CD4-positive, alpha-beta T cell (primary cell): ENCODE data around the gene TNRC18. TPM values are rescaled to one million over a fixed set of nuclear protein-coding genes. Genes with fewer than 3 reads are reported as not detected.

Experiments
- ATAC-seq: fragments of 200-7000 bp; cut with Tn5 transposase; one replicate; pipeline ENCODE4 v1.10.0; 2022; ENCODE audit warnings: mild to moderate bottlenecking; ENCODE audit not compliant: poor library complexity
- CTCF ChIA-PET: fragments of 350-600 bp; sonication (Branson Sonifier 250); formaldehyde crosslinking; loops from one replicate; lab custom pipeline; 2021; ENCODE audit warnings: antibody characterized with exemption, inconsistent platforms; lab: Charles Lee
- POLR2A ChIA-PET: fragments of 350-600 bp; sonication (Branson Sonifier 250); formaldehyde crosslinking; loops from one replicate; lab custom pipeline; 2021; ENCODE audit warnings: antibody characterized with exemption, inconsistent platforms; lab: Charles Lee
- DNase-seq, 14 experiments: peaks; one replicate each; pipeline ENCODE4 v3.0.0-alpha.2; 2013 to 2020; ENCODE audit warnings: mixed read lengths in 2 of 14
- H3K27ac ChIP-seq, 2 donors: one replicate each; pipeline versions ENCODE4 v1.5.1 to v1.7.0; 2013; ENCODE audit warnings: low read length in 2 of 2, low read depth in 1 of 2, mild to moderate bottlenecking in 1 of 2
- H3K27me3 ChIP-seq, 2 experiments: 1 replicate in 1 of 2; 2 replicates in 1 of 2; pipeline versions ENCODE4 v1.6.1 to v1.7.0; 2013; ENCODE audit warnings: low read length in 2 of 2, control low read depth in 1 of 2, mild to moderate bottlenecking in 1 of 2, moderate library complexity in 1 of 2; ENCODE audit not compliant: insufficient read depth in 2 of 2, control insufficient read depth in 1 of 2
- H3K36me3 ChIP-seq: one replicate; pipeline ENCODE4 v1.6.1; 2013; ENCODE audit warnings: low read length, control low read depth; ENCODE audit not compliant: insufficient read depth
- H3K4me1 ChIP-seq: one replicate; pipeline ENCODE4 v1.6.1; 2013; ENCODE audit warnings: low read length, control low read depth; ENCODE audit not compliant: insufficient read depth
- H3K4me3 ChIP-seq: one replicate; pipeline ENCODE4 v1.5.1; 2013; ENCODE audit warnings: mild to moderate bottlenecking, low read length, moderate library complexity
- H3K9me3 ChIP-seq, 2 experiments: 1 replicate in 1 of 2; 2 replicates in 1 of 2; pipeline versions ENCODE4 v1.6.1 to v1.7.0; 2013; ENCODE audit warnings: low read length in 2 of 2, mild to moderate bottlenecking in 2 of 2, control low read depth in 1 of 2, moderate library complexity in 1 of 2; ENCODE audit not compliant: control insufficient read depth in 1 of 2, insufficient read depth in 1 of 2
- H3K27ac Mint-ChIP-seq: one replicate; pipeline ENCODE4 v1.8.0; 2020; ENCODE audit warnings: mixed read lengths
- H3K27me3 Mint-ChIP-seq: one replicate; pipeline ENCODE4 v1.8.0; 2021; ENCODE audit warnings: mixed read lengths
- H3K36me3 Mint-ChIP-seq: one replicate; pipeline ENCODE4 v1.8.0; 2021; ENCODE audit warnings: low read depth, mixed read lengths
- H3K4me1 Mint-ChIP-seq: one replicate; pipeline ENCODE4 v1.8.0; 2021; ENCODE audit warnings: low read depth, mixed read lengths
- H3K4me3 Mint-ChIP-seq: one replicate; pipeline ENCODE4 v1.8.0; 2020; ENCODE audit warnings: mild to moderate bottlenecking, mixed read lengths
- H3K9me3 Mint-ChIP-seq: one replicate; pipeline ENCODE4 v1.8.0; 2020; ENCODE audit warnings: mixed read lengths
- CTCF ChIP-seq: fragments of 200-600 bp; IDR thresholded peaks from one replicate; pipeline ENCODE4 v1.8.0; 2022; ENCODE audit warnings: antibody characterized with exemption, mild to moderate bottlenecking
- intact Hi-C, 2 experiments: fragments of 100-400 bp; cut with DNase I in 1 of 2; cut with micrococcal nuclease in 1 of 2; formaldehyde crosslinking; loops; one replicate each; pipeline versions ENCODE4 v1.15.1 to v1.9.0; 2023 to 2025; cut with DNase I, micrococcal nuclease
- total RNA-seq, 174 experiments: library from RNA in 2 of 174; stranded (reverse) in 2 of 174; gene quantifications; one replicate each; pipeline ENCODE4 v1.2.3 and lab custom pipeline; 2021 to 2026

TNRC18 gene
- total RNA-seq, 2 experiments from 2014 or later = 69.9 TPM

GRCh38 chr7:5403442-5403841 lies 20.2 kb downstream of the TNRC18 start:
- H3K4me1 ChIP-seq = peaks cover 4% of the 10 kb centered on the region
- H3K4me3 ChIP-seq = no peak overlapping the region
- no peaks in the 10 kb centered on the region for H3K9me3 ChIP-seq
- no peak overlapping the region for H3K27ac ChIP-seq
- H3K27me3 ChIP-seq = peaks cover 0 to 7% of the 10 kb centered on the region in 2 experiments
- H3K4me1 Mint-ChIP-seq = no peaks in the 10 kb centered on the region
- H3K4me3 Mint-ChIP-seq = no peak overlapping the region
- H3K27ac Mint-ChIP-seq = no peak overlapping the region
- no peak for TF ChIP-seq CTCF
- POLR2A ChIA-PET = no interaction called here
- ATAC-seq = no peak
- CTCF ChIA-PET = no interaction called here
- H3K36me3 ChIP-seq = no peaks in the 10 kb centered on the region
- H3K27me3 Mint-ChIP-seq = peaks cover 7% of the 10 kb centered on the region
- no peaks in the 10 kb centered on the region for H3K9me3 Mint-ChIP-seq
- DNase-seq = no peak
- intact Hi-C loops = no loop called here
- no peaks in the 10 kb centered on the region for H3K36me3 Mint-ChIP-seq

GRCh38 chr7:5397736-5398135 lies 25.9 kb downstream of the TNRC18 start:
- H3K4me3 ChIP-seq = peak overlapping the region; percentile 93
- Mint-ChIP-seq H3K27me3 (no peaks in the 10 kb centered on the region), H3K36me3 (peaks cover 28% of the 10 kb centered on the region), H3K4me3 (peak overlapping the region; percentile 91), H3K9me3 (no peaks in the 10 kb centered on the region), H3K27ac (peak overlapping the region; percentile 91), H3K4me1 (peaks cover 25% of the 10 kb centered on the region)
- intact Hi-C loops = loop anchor here (2.0 to 10.0 kb wide), 4 partner anchors 27 to 307 kb away; no protein-coding TSS in a partner anchor
- peaks cover 46% of the 10 kb centered on the region for H3K4me1 ChIP-seq
- peaks cover 17% of the 10 kb centered on the region for H3K36me3 ChIP-seq
- ATAC-seq = no peak
- CTCF ChIA-PET = interaction anchor here (0.5 to 1.6 kb wide), 5 partner anchors 24 to 805 kb away, joined by 3 to 8 read pairs (median 4); no protein-coding TSS in a partner anchor
- no peak for TF ChIP-seq CTCF
- H3K27ac ChIP-seq = peak overlapping the region; percentile 77 to 91
- peak in 3 of 14 experiments; percentile 22 to 47 (median 46) for DNase-seq
- POLR2A ChIA-PET = interaction anchor here (0.6 to 1.7 kb wide), 13 partner anchors 14 to 824 kb away, joined by 3 to 25 read pairs (median 4); partner anchors contain the start of gene TNRC18
- no peaks in the 10 kb centered on the region for H3K9me3 ChIP-seq
- no peaks in the 10 kb centered on the region for H3K27me3 ChIP-seq

GRCh38 chr7:5396999-5397663 lies 26.5 kb downstream of the TNRC18 start:
- Mint-ChIP-seq H3K4me1 (peaks cover 25% of the 10 kb centered on the region), H3K27ac (peak overlapping the region; percentile 91), H3K36me3 (peaks cover 33% of the 10 kb centered on the region), H3K27me3 (no peaks in the 10 kb centered on the region), H3K9me3 (no peaks in the 10 kb centered on the region), H3K4me3 (peak overlapping the region; percentile 91)
- H3K4me1 ChIP-seq = peaks cover 48% of the 10 kb centered on the region
- peak; percentile 77 to 99 (median 87) for DNase-seq
- ChIA-PET POLR2A (interaction anchor here (0.6 to 1.7 kb wide), 22 partner anchors 14 to 824 kb away, joined by 3 to 25 read pairs (median 3); partner anchors contain the start of genes AP5Z1, RNF216 and TNRC18), CTCF (interaction anchor here (0.5 to 1.8 kb wide), 12 partner anchors 20 to 806 kb away, joined by 3 to 8 read pairs (median 4); no protein-coding TSS in a partner anchor)
- H3K9me3 ChIP-seq = no peaks in the 10 kb centered on the region
- peak; percentile 89 for ATAC-seq
- H3K36me3 ChIP-seq = peaks cover 21% of the 10 kb centered on the region
- peak overlapping the region; percentile 93 for H3K4me3 ChIP-seq
- intact Hi-C loops = loop anchor here (1.0 to 10.0 kb wide), 5 partner anchors 28 to 308 kb away; no protein-coding TSS in a partner anchor
- peak overlapping the region; percentile 77 to 91 for H3K27ac ChIP-seq
- TF ChIP-seq CTCF = no peak
- no peaks in the 10 kb centered on the region for H3K27me3 ChIP-seq
